ENCODE results near the gene GRIN2C. TPM values are rescaled to one million over a fixed set of nuclear protein-coding genes. Genes with fewer than 3 reads are reported as not detected.

The GRIN2C gene
- total RNA-seq, 2 experiments from 2014 or later = not detected

GRCh38 chr17:74874615-74875037 is 14.9 kb upstream of the GRIN2C start:
- ChIA-PET CTCF (interaction anchor here (0.8 to 13.9 kb wide), 5 partner anchors 13 to 129 kb away, joined by 3 to 139 read pairs (median 10); partner anchors contain the start of genes GRIN2C and OTOP2), POLR2A (interaction anchor here (1.1 to 2.6 kb wide), 6 partner anchors 11 to 136 kb away, joined by 3 to 11 read pairs (median 4); partner anchors contain the start of gene GRIN2C)
- DNase-seq = no peak
- ATAC-seq = no peak
- H3K27me3 Mint-ChIP-seq = no peaks in the 10 kb centered on the region
- no peak for TF ChIP-seq CTCF (IDR thresholded peaks at IDR 0.05)
- H3K9me3 Mint-ChIP-seq = no peaks in the 10 kb centered on the region
- no peak overlapping the region for H3K27ac Mint-ChIP-seq
- no peak overlapping the region for H3K4me3 Mint-ChIP-seq
- no peaks in the 10 kb centered on the region for H3K36me3 Mint-ChIP-seq (ENCODE audit: low read depth)
- intact Hi-C loops (cut with micrococcal nuclease) = no loop called here
- H3K4me1 Mint-ChIP-seq (ENCODE audit: low read depth) = peaks cover 15% of the 10 kb centered on the region

DNA sequence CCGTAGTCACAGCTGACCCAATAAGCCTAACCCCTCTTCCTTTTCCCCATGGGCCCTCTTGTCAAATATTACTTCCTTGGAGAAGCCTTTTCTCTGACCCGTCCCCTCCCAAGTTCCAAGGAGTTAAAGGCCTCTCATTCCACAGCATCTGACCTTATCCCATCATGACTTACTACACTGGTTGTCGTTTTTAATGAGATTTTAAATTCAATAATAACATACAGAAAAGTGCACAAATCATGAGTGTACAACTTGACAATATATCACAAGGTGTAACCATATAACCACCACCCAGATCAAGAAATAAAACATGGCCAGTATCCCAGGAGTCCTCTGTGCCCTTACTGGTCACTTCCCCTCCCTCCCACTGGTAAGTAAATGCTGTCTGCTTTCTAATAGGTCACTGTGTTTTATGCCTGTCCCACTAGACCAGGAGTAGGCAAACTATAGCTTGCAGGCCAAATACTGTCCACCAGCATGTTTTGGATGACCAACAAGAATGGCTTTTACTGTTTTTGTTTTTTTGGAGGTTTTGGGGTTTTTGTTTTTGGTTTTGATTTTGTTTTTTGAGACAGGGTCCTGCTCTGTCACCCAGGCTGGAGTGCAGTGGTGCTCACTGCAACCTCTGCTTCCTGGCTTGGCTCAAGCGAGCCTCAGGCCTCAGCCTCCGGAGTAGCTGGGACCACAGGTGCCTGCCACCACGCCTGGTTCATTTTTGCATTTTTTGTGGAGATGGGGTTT is 14.4 kb upstream of the GRIN2C start:
- Mint-ChIP-seq H3K4me3 (peak overlapping the region; percentile 75), H3K27ac (peak overlapping the region; percentile 94), H3K9me3 (no peaks in the 10 kb centered on the region), H3K4me1 (ENCODE audit: low read depth) (peaks cover 15% of the 10 kb centered on the region), H3K27me3 (no peaks in the 10 kb centered on the region), H3K36me3 (ENCODE audit: low read depth) (no peaks in the 10 kb centered on the region)
- CTCF ChIA-PET = interaction anchor here (1.0 to 13.9 kb wide), 8 partner anchors 12 to 137 kb away, joined by 3 to 139 read pairs (median 7); partner anchors contain the start of genes GRIN2C and RAB37
- ATAC-seq (no peak), DNase-seq (no peak)
- no peak for TF ChIP-seq CTCF (IDR thresholded peaks at IDR 0.05)
- intact Hi-C loops (cut with micrococcal nuclease) = no loop called here
- POLR2A ChIA-PET = interaction anchor here (0.8 to 2.6 kb wide), 11 partner anchors 9 to 135 kb away, joined by 3 to 11 read pairs (median 5); partner anchors contain the start of genes FADS6, GRIN2C and HID1

GRCh38 chr17:74873037-74873873 is 13.6 kb upstream of the GRIN2C start:
- intact Hi-C loops (cut with micrococcal nuclease) = no loop called here
- ATAC-seq = peak; percentile 95

GRCh38 chr17:74872313-74873036 is 12.8 kb upstream of the GRIN2C start, which contains the start of gene FDXR:
FDXR (minus strand) TSS chr17:74872994; CDS start chr17:74872944, 50 bp downstream.
- DNase-seq = no peak
- peak; percentile 2 for ATAC-seq
- intact Hi-C loops (cut with micrococcal nuclease) = no loop called here
- Mint-ChIP-seq H3K36me3 (ENCODE audit: low read depth) (no peaks in the 10 kb centered on the region), H3K27me3 (no peaks in the 10 kb centered on the region), H3K4me3 (peak within 1 kb of the TSS; percentile 75), H3K27ac (peak within 1 kb of the TSS; percentile 94), H3K4me1 (ENCODE audit: low read depth) (peaks cover 15% of the 10 kb centered on the region), H3K9me3 (no peaks in the 10 kb centered on the region)
- CTCF ChIA-PET = interaction anchor here (0.7 to 13.9 kb wide), 9 partner anchors 10 to 299 kb away, joined by 3 to 139 read pairs (median 4); partner anchors contain the start of genes GRIN2C and RAB37
- POLR2A ChIA-PET = interaction anchor here (0.7 to 2.6 kb wide), 13 partner anchors 8 to 163 kb away, joined by 3 to 11 read pairs (median 5); partner anchors contain the start of genes OTOP2 and RAB37
- TF ChIP-seq CTCF (IDR thresholded peaks at IDR 0.05) = no peak

More at GRCh38 chr17:74873037-74873873, 13.6 kb upstream of the GRIN2C start:
- Mint-ChIP-seq H3K27ac (peak overlapping the region; percentile 94), H3K27me3 (no peaks in the 10 kb centered on the region), H3K9me3 (no peaks in the 10 kb centered on the region), H3K36me3 (ENCODE audit: low read depth) (no peaks in the 10 kb centered on the region), H3K4me3 (peak overlapping the region; percentile 75), H3K4me1 (ENCODE audit: low read depth) (peaks cover 15% of the 10 kb centered on the region)
- peak; percentile 100 for DNase-seq
- ChIA-PET POLR2A (interaction anchor here (0.7 to 2.6 kb wide), 15 partner anchors 9 to 162 kb away, joined by 3 to 11 read pairs (median 5); partner anchors contain the start of genes FADS6, HID1, OTOP2 and RAB37), CTCF (interaction anchor here (0.7 to 13.9 kb wide), 8 partner anchors 11 to 298 kb away, joined by 3 to 139 read pairs (median 4); partner anchors contain the start of genes GRIN2C and RAB37)
- TF ChIP-seq CTCF (IDR thresholded peaks at IDR 0.05) = no peak

Data from activated CD8-positive, alpha-beta T cell treated with anti-CD3 and anti-CD28 coated beads for 36 hours (primary cell).